NCI-H82 treated with DMSO at 0.1 percent for 48 hours (cell line): ENCODE data around the gene UBE2R2.
A peak's percentile ranks its signal among the peaks of the same experiment; 100 is the strongest.
"Not testable (repeated sequence)": the region's sequence is repeated elsewhere in the genome, so short reads cannot be mapped to it uniquely, and the experiment has no call there.

Experiments used
- DNase-seq: peaks from one replicate; lab custom pipeline; 2025; ENCODE audit not compliant: unreplicated experiment; lab: John Stamatoyannopoulos, UW

Gene UBE2R2

GRCh38 chr9:33924978-33925797 is 108.2 kb downstream of the UBE2R2 start:
- DNase-seq = peak; percentile 1

- no peak for DNase-seq
Measured at GRCh38 chr9:33926746-33927485, 110.0 kb downstream of the UBE2R2 start.

GRCh38 chr9:33927694-33928093 is 110.7 kb downstream of the UBE2R2 start:
- no peak for DNase-seq

- no peak for DNase-seq
Measured at GRCh38 chr9:33931326-33931725, 114.4 kb downstream of the UBE2R2 start.

GRCh38 chr9:33932078-33932807 is 115.3 kb downstream of the UBE2R2 start:
- no peak for DNase-seq

- DNase-seq = no peak
Measured at GRCh38 chr9:33934188-33934878, 117.4 kb downstream of the UBE2R2 start.

- DNase-seq = no peak
Measured at GRCh38 chr9:33939924-33940874, 123.2 kb downstream of the UBE2R2 start.

GRCh38 chr9:33942471-33943083 is 125.6 kb downstream of the UBE2R2 start:
- DNase-seq = no peak

- DNase-seq = no peak
Measured at GRCh38 chr9:33943389-33943788, 126.4 kb downstream of the UBE2R2 start.

- DNase-seq = no peak
Measured at GRCh38 chr9:33946779-33947535, 130.0 kb downstream of the UBE2R2 start.

GRCh38 chr9:33950371-33950770 is 133.4 kb downstream of the UBE2R2 start:
- DNase-seq = no peak

GRCh38 chr9:33952066-33952465 is 135.1 kb downstream of the UBE2R2 start:
- no peak for DNase-seq

- DNase-seq = no peak
Measured at GRCh38 chr9:33956544-33956943, 139.6 kb downstream of the UBE2R2 start.

GRCh38 chr9:33959725-33960124 is 142.8 kb downstream of the UBE2R2 start:
- DNase-seq = no peak

GRCh38 chr9:33962468-33962867 is 145.5 kb downstream of the UBE2R2 start:
- DNase-seq = not testable (repeated sequence)

- no peak for DNase-seq
Measured at GRCh38 chr9:33964086-33964768, 147.3 kb downstream of the UBE2R2 start.
